ENCODE measurements around the gene RBBP7. TPM values are rescaled to one million over a fixed set of nuclear protein-coding genes. Genes with fewer than 3 reads are reported as not detected.

The RBBP7 gene
- total and polyA plus RNA-seq, 2 of the 8 experiments (the other 6 are each of a cell fraction or from before 2014, with no cell fraction given): 107 to 138 TPM

DNA sequence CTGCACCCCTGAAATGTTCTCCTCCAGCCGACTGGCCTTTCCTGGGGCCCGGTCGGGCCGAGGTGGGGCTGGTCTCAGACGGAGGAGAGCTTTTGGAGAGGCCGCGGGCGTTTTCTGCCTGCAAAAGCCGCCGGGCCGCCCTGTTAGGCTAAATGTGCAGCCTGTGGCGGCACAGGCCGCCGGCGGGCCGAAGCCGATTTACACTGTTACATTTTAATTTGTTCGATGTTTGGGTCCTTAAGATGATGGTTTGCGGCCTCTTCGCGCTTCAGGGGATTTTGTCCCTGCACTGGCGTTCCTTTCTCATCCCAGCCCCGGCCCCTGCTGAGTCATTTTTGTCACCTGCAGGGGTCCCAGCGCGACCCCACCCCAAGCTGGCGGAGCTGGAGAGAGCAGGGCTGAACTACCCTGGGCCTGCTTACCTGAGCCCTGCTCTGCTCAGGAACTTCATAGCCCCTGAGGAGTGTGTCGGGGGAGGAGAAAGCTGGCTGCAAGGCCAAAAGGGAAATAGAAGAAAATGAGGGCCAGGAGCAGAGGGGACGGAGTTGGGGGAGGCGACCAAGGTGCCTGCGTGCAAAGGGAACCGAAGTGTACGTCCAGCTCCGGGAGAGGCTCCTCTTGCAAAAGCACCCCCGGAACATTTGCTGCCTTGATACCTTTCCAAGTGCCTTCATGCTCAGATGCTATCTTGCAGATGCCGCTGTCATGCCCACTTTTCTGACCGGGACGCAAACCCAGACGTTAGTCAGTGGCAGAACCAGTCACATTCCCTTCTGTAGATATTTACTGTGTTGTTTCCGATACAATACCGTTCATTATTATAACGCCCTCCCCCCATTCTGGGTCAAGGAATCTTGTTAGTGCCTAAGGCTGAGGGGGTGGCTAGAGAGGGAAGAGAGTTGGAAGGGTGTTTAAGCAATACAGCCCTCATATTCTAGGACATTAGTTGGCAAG lies 977 bp upstream of the RBBP7 start (continued):
- no peak for TF ChIP-seq RFX5 (IDR thresholded peaks at IDR 0.05; ENCODE audit: borderline replicate concordance, low read depth, low read length)
- TF ChIP-seq NRF1 (IDR thresholded peaks at IDR 0.05; ENCODE audit: low read depth, low read length): no peak
- TF ChIP-seq CHD1 (IDR thresholded peaks at IDR 0.05; ENCODE audit: low read depth, low read length): no peak
- TF ChIP-seq CHD2 (IDR thresholded peaks at IDR 0.05; ENCODE audit: low read length): no peak
- no peak for TF ChIP-seq RXRA (IDR thresholded peaks at IDR 0.05; ENCODE audit: insufficient read depth, low read depth, low read length)
- TF ChIP-seq ZNF274 (IDR thresholded peaks at IDR 0.05; ENCODE audit: borderline replicate concordance, extremely low read depth, low read length): no peak
- peak; percentile 49; the same call in 1 of the 2 replicates for TF ChIP-seq PHF8 (conservative IDR thresholded peaks at IDR 0.05; ENCODE audit: low read depth, low read length)
- no peak for TF ChIP-seq HDAC6 (IDR thresholded peaks at IDR 0.05; ENCODE audit: low read depth, low read length)
- TF ChIP-seq TAF1 (IDR thresholded peaks at IDR 0.05; ENCODE audit: low read depth, low read length): no peak
- TF ChIP-seq FOSL1 (IDR thresholded peaks at IDR 0.05; ENCODE audit: insufficient read depth, low read depth, low read length): no peak
- TF ChIP-seq GTF2F1 (IDR thresholded peaks at IDR 0.05; ENCODE audit: borderline replicate concordance, low read depth, low read length): no peak
- TF ChIP-seq SP4 (IDR thresholded peaks at IDR 0.05; ENCODE audit: low read length): no peak
- peak; percentile 5 for TF ChIP-seq KDM4A (IDR thresholded peaks at IDR 0.05; ENCODE audit: low read depth, low read length, severe bottlenecking)
- no peak for TF ChIP-seq RNF2 (IDR thresholded peaks at IDR 0.05; ENCODE audit: borderline replicate concordance, low read depth, low read length, missing control alignments, poor library complexity, severe bottlenecking)
- no peak for TF ChIP-seq TAF7 (optimal IDR thresholded peaks at IDR 0.05; ENCODE audit: borderline replicate concordance, low read depth, low read length)
- TF ChIP-seq SIRT6 (IDR thresholded peaks at IDR 0.05; ENCODE audit: low read length): no peak
- TF ChIP-seq HDAC2 (IDR thresholded peaks at IDR 0.05; ENCODE audit: borderline replicate concordance in 1 of 2, low read depth in 2 of 2, low read length in 2 of 2): no peak
- no peak for TF ChIP-seq SUZ12 (IDR thresholded peaks at IDR 0.05; ENCODE audit: low read length)
- no peak for TF ChIP-seq BACH1 (IDR thresholded peaks at IDR 0.05; ENCODE audit: low read length)

All from H1 (cell line).